Esophagus squamous epithelium (tissue), 4 donors: ENCODE measurements around the gene C12orf43.

ENCODE experiments used
- CTCF ChIP-seq, 6 experiments: fragments of 450-650 bp in 4 of 6; fragments of 200-600 bp in 2 of 6; sonication (generic) in 2 of 6; IDR thresholded peaks; one replicate each; pipeline ENCODE4 v1.5.1; 2016 to 2019; ENCODE audit warnings: antibody characterized with exemption in 6 of 6, mild to moderate bottlenecking in 4 of 6, moderate library complexity in 4 of 6
- POLR2A ChIP-seq, 4 donors: fragments of 450-650 bp; IDR thresholded peaks; one replicate each; pipeline ENCODE4 v1.6.1; 2017; ENCODE audit warnings: antibody characterized with exemption in 4 of 4, mild to moderate bottlenecking in 4 of 4, moderate library complexity in 3 of 4

- TF ChIP-seq POLR2A (IDR thresholded peaks at IDR 0.05) (no peak), CTCF (IDR thresholded peaks at IDR 0.05) (no peak)
Observed at GRCh38 chr12:120984351-120984898, 31.9 kb downstream of the C12orf43 start.
